ENCODE data around the gene G6PD. TPM values are rescaled to one million over a fixed set of nuclear protein-coding genes. Genes with fewer than 3 reads are reported as not detected.
"Not testable (repeated sequence)": the region's sequence is repeated elsewhere in the genome, so short reads cannot be mapped to it uniquely, and the experiment has no call there.

The G6PD gene
- polyA plus RNA-seq, 4 donors: 38.0 to 47.5 (median 40.5) TPM

GRCh38 chrX:154515966-154516655 is 30.5 kb downstream of the G6PD start, which contains the start of gene FAM3A:
TSS of gene FAM3A (minus strand) at chrX:154516232. CDS start at chrX:154515772, 460 bp downstream.
- peak; percentile 66 to 81 (median 76) for DNase-seq (ENCODE audit: low read depth in 4 of 4, low spot score in 3 of 4)

DNA sequence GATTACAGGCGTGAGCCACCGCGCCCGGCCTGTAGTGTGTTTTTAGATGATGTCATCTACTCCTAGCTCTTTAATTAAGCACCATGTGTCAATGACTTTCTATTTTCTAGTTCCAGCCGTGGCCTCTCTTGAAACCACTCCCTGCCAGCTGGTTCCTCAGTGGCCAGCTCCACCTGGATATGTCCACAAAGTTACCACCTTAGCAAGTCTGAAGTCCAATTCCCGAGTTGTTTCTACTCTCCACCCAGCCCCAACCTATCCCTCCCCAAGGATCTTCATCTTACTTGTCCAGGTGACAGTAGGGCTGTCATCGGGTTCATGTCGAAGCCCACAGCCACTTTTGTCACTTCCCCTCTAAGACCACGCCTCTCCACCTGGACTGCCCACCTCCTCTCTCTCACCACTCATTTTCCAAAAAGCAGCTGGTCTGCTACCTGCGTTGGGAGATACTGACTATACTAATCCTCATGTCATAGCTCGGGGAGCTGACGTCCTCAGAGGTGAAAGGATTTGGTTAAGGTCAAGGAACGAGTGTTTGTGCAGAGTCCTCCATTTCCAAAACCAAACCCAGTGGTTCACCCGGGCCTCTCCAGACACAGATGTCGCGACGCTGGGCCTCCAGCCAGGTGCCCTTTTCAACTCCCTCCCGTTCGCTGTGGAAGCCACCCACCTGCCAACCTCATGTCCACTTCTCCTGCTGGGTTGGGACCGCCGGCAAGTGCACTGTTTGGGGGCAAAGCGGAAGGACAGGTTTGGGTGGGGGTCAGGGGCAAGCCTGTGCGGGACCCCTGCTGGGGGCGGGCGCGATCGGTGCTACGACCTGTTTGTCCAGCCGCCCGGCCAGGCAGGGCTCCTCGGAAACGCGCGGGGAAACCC is 31.3 kb downstream of the G6PD start:
- DNase-seq (ENCODE audit: low read depth in 4 of 4, low spot score in 3 of 4): no peak

- DNase-seq (ENCODE audit: low read depth in 4 of 4, low spot score in 3 of 4): no peak
Observed at GRCh38 chrX:154513716-154514115, 32.9 kb downstream of the G6PD start.

DNA sequence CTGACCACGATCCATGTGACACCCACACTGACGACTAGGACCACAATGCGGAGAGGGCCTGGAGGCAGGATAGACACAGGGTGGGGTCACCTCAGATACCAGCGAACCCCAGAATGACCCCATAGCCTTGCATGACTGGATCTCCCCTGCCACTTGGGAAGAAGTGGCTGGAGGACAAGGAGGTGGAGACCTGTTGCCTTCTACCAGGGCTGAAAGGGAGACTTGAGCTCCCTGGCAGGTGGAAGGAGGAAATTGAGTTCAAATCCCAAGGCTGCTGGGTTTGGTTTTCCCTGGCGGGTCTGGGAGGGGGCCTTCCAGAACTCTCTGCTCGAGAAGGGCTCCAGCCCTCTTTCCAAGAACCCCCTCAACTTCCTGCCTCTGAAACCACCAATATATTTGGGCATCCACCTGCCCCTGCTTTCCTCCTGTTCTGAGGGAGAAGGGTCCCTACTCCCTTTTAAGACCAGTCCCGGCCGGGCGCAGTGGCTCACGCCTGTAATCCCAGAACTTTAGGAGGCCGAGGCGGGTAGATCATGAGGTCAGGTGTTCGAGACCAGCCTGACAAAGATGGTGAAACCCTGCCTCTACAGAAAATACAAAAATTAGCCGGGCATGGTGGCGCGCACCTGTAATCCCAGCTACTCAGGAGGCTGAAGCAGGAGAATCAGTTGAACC is 33.6 kb downstream of the G6PD start:
- no peak for DNase-seq (ENCODE audit: low read depth in 4 of 4, low spot score in 3 of 4)

- no peak for DNase-seq (ENCODE audit: low read depth in 4 of 4, low spot score in 3 of 4)
Observed at GRCh38 chrX:154511761-154512160, 34.9 kb downstream of the G6PD start.

- DNase-seq (ENCODE audit: low read depth in 4 of 4, low spot score in 3 of 4): no peak
Observed at GRCh38 chrX:154509455-154509854, 37.2 kb downstream of the G6PD start.

GRCh38 chrX:154508384-154508745 is 38.3 kb downstream of the G6PD start:
- no peak for DNase-seq (ENCODE audit: low read depth in 4 of 4, low spot score in 3 of 4)

- no peak for DNase-seq (ENCODE audit: low read depth in 4 of 4, low spot score in 3 of 4)
Observed at GRCh38 chrX:154507673-154508383, 38.8 kb downstream of the G6PD start.

- no peak for DNase-seq (ENCODE audit: low read depth in 4 of 4, low spot score in 3 of 4)
Observed at GRCh38 chrX:154506483-154507332, 39.9 kb downstream of the G6PD start.

DNA sequence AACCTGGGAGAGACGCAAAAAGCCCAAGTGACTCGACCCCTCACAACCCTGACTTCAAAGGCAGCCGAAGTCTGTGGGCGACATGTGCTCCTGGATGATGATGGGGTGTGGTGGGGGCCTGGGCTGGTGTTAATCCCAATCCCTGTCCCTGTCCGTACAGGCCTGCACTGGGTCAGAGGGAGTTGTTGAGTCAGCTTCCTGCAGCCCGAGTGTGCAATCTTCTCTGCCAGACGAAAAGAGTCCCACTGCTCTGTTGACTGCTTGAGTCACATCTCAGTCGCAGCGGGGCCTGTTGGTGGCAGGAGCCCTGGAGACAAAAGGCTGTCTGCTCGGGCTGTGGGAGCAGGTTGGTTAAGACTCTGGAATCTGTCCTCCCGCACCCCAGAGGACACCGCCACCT is 40.9 kb downstream of the G6PD start:
- no peak for DNase-seq (ENCODE audit: low read depth in 4 of 4, low spot score in 3 of 4)

DNA sequence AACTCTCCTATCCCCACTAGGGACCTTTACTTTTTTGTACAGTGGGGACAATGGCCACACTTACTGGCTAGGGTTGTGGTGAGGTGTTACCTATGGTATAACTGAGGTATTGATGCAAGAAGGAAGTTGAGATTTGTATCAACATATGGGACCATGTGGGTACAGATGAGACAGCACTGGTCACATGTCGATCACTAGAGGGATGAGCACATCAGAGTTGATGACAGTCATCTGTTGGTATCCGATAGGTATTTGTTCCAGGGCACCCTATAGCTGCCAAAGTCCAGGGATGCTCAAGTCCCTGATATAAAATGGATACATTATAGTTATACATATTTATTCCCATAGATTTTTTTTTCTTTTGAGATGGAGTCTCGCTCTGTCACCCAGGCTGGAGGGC is 43.7 kb downstream of the G6PD start:
- no peak for DNase-seq (ENCODE audit: low read depth in 4 of 4, low spot score in 3 of 4)

DNA sequence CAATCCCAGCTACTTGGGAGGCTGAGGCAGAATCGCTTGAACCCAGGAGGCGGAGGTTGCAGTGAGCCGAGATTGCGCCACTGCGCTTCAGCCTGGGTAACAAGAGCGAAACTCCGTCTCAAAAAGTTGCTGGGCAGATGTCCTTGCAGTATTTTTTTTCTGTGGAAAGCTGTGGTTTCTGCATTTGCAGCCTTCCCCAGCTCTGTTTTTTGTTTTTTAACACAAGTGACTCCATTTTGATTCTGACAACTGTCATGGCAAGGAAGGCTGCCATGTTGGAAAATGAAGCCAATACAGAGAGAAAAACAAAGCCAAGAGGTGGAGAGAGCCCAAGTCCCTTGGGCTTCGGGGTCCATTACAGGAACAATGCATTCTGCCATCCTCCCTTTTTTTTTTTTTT is 44.5 kb downstream of the G6PD start:
- DNase-seq (ENCODE audit: low read depth in 4 of 4, low spot score in 3 of 4): no peak

DNA sequence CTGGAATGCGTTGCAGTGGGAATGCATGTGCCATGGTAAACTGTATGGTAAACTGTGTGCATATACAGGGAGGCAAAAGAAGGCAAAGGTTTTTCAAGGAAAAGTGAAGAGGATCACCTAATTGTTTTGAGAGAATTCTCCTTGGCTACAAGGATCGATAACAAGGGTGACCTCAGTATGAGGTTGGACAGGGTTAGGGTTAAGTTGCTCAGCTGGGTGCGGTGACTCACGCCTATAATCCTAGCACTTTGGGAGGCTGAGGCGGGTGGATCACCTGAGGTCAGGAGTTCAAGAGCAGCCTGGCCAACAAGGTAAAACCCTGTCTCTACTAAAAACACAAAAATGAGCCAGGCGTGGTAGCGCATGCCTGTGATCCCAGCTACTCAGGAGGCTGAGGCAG is 45.2 kb downstream of the G6PD start:
- not testable (repeated sequence) for DNase-seq (ENCODE audit: low read depth in 4 of 4, low spot score in 3 of 4)

DNA sequence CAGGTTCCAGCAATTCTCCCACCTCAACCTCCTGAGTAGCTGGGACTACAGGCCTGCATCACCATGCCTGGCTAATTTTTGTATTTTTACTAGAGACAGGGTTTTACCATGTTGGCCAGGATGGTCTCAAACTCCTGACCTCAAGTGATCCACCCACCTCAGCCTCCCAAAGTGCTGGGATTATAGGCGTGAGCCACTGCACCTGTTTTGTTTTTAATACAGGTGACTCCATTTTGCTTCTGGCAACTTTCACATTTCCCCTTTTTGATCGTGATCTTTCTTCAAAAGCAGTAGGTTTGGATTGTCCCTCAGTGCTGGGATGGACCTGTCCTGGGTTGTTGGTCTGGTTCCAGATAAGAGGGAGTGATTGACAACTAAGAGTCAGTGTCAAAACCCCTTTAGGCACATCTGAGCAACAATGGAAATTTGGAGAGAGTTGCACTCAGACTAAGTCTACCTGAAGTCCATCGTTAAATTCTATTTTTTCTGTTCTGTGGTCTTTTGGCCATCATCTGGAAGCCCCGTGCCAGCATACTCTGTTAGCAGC is 50.0 kb downstream of the G6PD start:
- DNase-seq (ENCODE audit: low read depth in 4 of 4, low spot score in 3 of 4): not testable (repeated sequence)

GRCh38 chrX:154495472-154495922 is 51.1 kb downstream of the G6PD start:
- no peak for DNase-seq (ENCODE audit: low read depth in 4 of 4, low spot score in 3 of 4)

GRCh38 chrX:154494715-154495114 is 51.9 kb downstream of the G6PD start:
- DNase-seq (ENCODE audit: low read depth in 4 of 4, low spot score in 3 of 4): no peak

DNA sequence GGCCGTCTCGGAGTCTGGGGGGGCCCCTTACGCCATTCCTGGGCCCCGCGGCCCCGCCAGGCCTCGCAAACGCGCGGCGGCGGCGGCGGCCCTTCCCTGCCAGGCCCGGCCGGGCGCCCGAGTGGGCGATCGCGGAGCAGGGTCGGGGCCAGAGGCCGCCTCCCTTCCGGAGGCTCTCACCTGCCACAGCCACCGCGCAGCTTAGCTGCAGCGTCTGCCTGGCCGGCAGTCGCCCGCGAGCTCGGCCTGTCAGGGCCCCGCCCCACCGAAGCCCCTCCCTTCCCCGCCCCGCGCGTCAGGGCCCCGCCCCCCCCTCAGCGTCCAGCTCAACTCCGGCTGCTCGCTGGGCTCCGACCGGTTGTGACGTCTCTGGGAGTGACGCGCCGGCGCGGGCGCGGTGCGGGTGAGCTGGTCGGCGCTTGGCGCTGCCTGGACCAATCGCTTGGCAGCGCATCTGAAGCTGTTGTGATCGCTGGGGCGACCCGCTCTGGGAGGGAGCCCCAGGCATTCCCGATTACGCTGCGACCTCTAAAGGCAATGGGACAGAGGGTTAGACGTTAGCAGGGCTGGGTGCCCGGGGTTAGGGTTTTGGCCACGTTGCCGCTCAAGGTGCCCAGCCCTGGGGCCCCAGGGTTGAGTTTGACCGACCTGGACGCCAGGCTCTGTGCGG is 56.1 kb downstream of the G6PD start, which contains the start of gene SLC10A3:
Gene SLC10A3 (minus strand): TSS at position 216 of the 670 bp plus-strand sequence. CDS start 1,689 bp downstream, outside the sequence.
- DNase-seq (ENCODE audit: low read depth in 4 of 4, low spot score in 3 of 4): peak; percentile 71 to 78 (median 76)

DNA sequence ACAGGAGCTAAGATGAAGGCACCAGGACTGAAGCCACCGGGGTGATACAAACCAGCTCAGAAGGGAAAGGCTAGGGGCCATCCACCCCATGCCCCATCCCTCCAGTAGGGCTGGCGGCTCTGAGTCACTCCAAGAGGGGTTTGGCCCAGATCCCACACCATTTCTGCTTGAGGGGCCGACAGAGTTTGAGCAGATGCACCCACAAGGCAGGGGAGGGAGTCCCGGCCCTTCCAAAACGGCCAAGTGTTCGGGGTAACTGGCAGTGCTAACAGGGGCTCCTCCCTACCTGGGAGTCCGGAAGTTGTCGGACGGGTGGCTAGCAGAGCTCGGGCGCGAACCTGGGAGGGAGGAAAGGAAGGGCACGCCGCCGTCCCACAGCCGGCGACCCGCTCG is 56.6 kb downstream of the G6PD start:
- DNase-seq (ENCODE audit: low read depth in 4 of 4, low spot score in 3 of 4): no peak

GRCh38 chrX:154489182-154489581 is 57.5 kb downstream of the G6PD start:
- DNase-seq (ENCODE audit: low read depth in 4 of 4, low spot score in 3 of 4): no peak
